MG63 (cell line): ENCODE data around the gene FCER1G. TPM values are rescaled to one million over a fixed set of nuclear protein-coding genes. Genes with fewer than 3 reads are reported as not detected.
A peak's percentile ranks its signal among the peaks of the same experiment; 100 is the strongest.

ENCODE experiments used
- DNase-seq: peaks from one replicate; pipeline ENCODE4 v3.0.0-alpha.2; 2020
- H3K27me3 ChIP-seq: fragments of 250-450 bp; sonication (Bioruptor Pico); 2 replicates; pipeline ENCODE4 v1.5.1; 2020; ENCODE audit warnings: mild to moderate bottlenecking, moderate library complexity
- H3K36me3 ChIP-seq: fragments of 250-450 bp; sonication (Bioruptor Pico); 2 replicates; pipeline ENCODE4 v1.5.1; 2020; ENCODE audit warnings: mild to moderate bottlenecking, moderate library complexity
- H3K4me3 ChIP-seq: fragments of 250-450 bp; sonication (Bioruptor Pico); 2 replicates; pipeline ENCODE4 v1.5.1; 2020; ENCODE audit warnings: mild to moderate bottlenecking, moderate library complexity
- H3K9me3 ChIP-seq: fragments of 250-450 bp; sonication (Bioruptor Pico); 2 replicates; pipeline ENCODE4 v1.5.1; 2020; ENCODE audit warnings: mild to moderate bottlenecking, moderate library complexity
- total RNA-seq: library from RNA; depleted of rRNA; stranded (reverse); fragments of >200 nt; shearing (Covaris generic); gene quantifications from 2 replicates; pipeline ENCODE4 v1.2.3, GENCODE V29; 2014; ENCODE audit warnings: low replicate concordance; rRNA removed

The FCER1G gene
- total RNA-seq, 1 experiment from 2014 or later = not detected

GRCh38 chr1:161266202-161266601 is 51.1 kb downstream of the FCER1G start:
- Histone ChIP-seq H3K27me3 (peaks cover 11% of the 10 kb centered on the region), H3K4me3 (no peak overlapping the region), H3K9me3 (no peaks in the 10 kb centered on the region), H3K36me3 (no peaks in the 10 kb centered on the region)
- peak; percentile 33 for DNase-seq

DNA sequence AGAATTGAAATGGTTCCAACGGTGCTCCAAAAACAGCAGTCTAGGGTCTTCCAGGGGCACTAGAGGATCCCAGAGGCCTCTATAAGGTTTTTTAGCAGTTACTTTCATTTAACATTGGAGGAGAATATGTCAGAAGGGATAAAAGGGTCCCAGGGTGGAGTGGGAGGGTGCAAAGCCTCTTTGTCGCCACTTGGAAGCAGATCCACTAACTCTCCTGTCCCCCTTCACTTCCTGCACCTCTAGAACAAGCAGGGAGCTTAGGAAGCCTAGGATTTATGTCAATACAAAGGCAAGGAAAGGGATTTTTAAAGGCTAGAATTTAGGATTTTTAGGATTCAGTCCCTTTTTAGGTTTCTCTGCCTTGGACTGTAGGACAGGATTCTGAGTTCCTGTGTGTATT is 51.7 kb downstream of the FCER1G start:
- no peaks in the 10 kb centered on the region for H3K9me3 ChIP-seq
- peaks cover 5% of the 10 kb centered on the region for H3K27me3 ChIP-seq
- H3K36me3 ChIP-seq = no peaks in the 10 kb centered on the region
- H3K4me3 ChIP-seq = no peak overlapping the region
- DNase-seq = no peak

- H3K36me3 ChIP-seq = no peaks in the 10 kb centered on the region
- no peak overlapping the region for H3K4me3 ChIP-seq
- H3K27me3 ChIP-seq = peaks cover 5% of the 10 kb centered on the region; the same call in 1 of the 2 replicates
- no peak for DNase-seq
- no peaks in the 10 kb centered on the region for H3K9me3 ChIP-seq
These were observed 52.2 kb downstream of the FCER1G start for GRCh38 chr1:161267321-161267720.

Other genes starting within 250 kb of the FCER1G start
- gene F11R, start 194.1 kb upstream of the FCER1G start, total RNA-seq = 0.22 and 1.7 TPM in 2 replicates
- not detected in 2 replicates for gene TSTD1, start 176.3 kb upstream of the FCER1G start, total RNA-seq
- gene USF1, start 169.3 kb upstream of the FCER1G start, total RNA-seq = 102 and 103 TPM in 2 replicates
- gene ARHGAP30, start 145.4 kb upstream of the FCER1G start, total RNA-seq = not detected in 2 replicates
- not detected in 2 replicates for gene NECTIN4, start 125.7 kb upstream of the FCER1G start, total RNA-seq
- not detected in 2 replicates for gene KLHDC9, start 116.9 kb upstream of the FCER1G start, total RNA-seq
- gene PFDN2, start 97.3 kb upstream of the FCER1G start, total RNA-seq = 32.6 and 36.1 TPM in 2 replicates
- gene NIT1, start 97.2 kb upstream of the FCER1G start, total RNA-seq = 8.9 and 14.1 TPM in 2 replicates
- 33.2 and 39.8 TPM in 2 replicates for gene DEDD, start 82.6 kb upstream of the FCER1G start, total RNA-seq
- 118 and 178 TPM in 2 replicates for gene UFC1, start 61.3 kb upstream of the FCER1G start, total RNA-seq
- 3.5 and 4.2 TPM in 2 replicates for gene USP21, start 55.8 kb upstream of the FCER1G start, total RNA-seq
- gene PPOX, start 48.9 kb upstream of the FCER1G start, total RNA-seq = 7.9 and 40.3 TPM in 2 replicates
- 20.5 and 25.7 TPM in 2 replicates for gene B4GALT3, start 37.8 kb upstream of the FCER1G start, total RNA-seq
- 3.6 and 5.2 TPM in 2 replicates for gene ADAMTS4, start 16.2 kb upstream of the FCER1G start, total RNA-seq
- gene NDUFS2, start 12.9 kb upstream of the FCER1G start, total RNA-seq = 129 and 194 TPM in 2 replicates
- not detected in 2 replicates for gene APOA2, start 8.3 kb downstream of the FCER1G start, total RNA-seq
- 24.0 and 39.6 TPM in 2 replicates for gene TOMM40L, start 10.8 kb downstream of the FCER1G start, total RNA-seq
- gene NR1I3, start 22.9 kb downstream of the FCER1G start, total RNA-seq = not detected in 2 replicates
- not detected in 2 replicates for gene PCP4L1, start 43.5 kb downstream of the FCER1G start, total RNA-seq
- gene MPZ, start 94.7 kb downstream of the FCER1G start, total RNA-seq = 0.07 TPM in 1 of 2 replicates, not detected in the other
- 466 and 501 TPM in 2 replicates for gene SDHC, start 99.1 kb downstream of the FCER1G start, total RNA-seq
- not detected in 2 replicates for gene CFAP126, start 152.6 kb downstream of the FCER1G start, total RNA-seq